CD14-positive monocyte (primary cell): Measurements from ENCODE around the gene SLC22A12. TPM values are rescaled to one million over a fixed set of nuclear protein-coding genes. Genes with fewer than 3 reads are reported as not detected.

Source experiments
- DNase-seq, 3 donors: peaks; one replicate each; pipeline ENCODE4 v3.0.0-alpha.2; 2011 to 2022
- H2AFZ ChIP-seq: 2 replicates; pipeline ENCODE4 v1.6.0; 2012; ENCODE audit warnings: mild to moderate bottlenecking, low read depth, low read length, inconsistent platforms; ENCODE audit not compliant: insufficient read depth, poor library complexity, severe bottlenecking
- H3K27ac ChIP-seq, 2 donors: 1 replicate in 1 of 2; 2 replicates in 1 of 2; pipeline ENCODE4 v1.5.1; 2012 to 2013; ENCODE audit warnings: low read length in 2 of 2, control low read depth in 1 of 2, inconsistent platforms in 1 of 2, low read depth in 1 of 2, mild to moderate bottlenecking in 1 of 2
- H3K27me3 ChIP-seq, 2 donors: one replicate each; pipeline versions ENCODE4 v1.6.0 to v1.6.1; 2011 to 2013; ENCODE audit warnings: low read length in 2 of 2; ENCODE audit not compliant: control insufficient read depth in 2 of 2, insufficient read depth in 2 of 2
- H3K36me3 ChIP-seq, 2 donors: replicated peaks in 1 of 2; 1 replicate in 1 of 2; 2 replicates in 1 of 2; pipeline versions ENCODE4 v1.5.1 to v1.6.1; 2012 to 2013; ENCODE audit warnings: low read length in 2 of 2, control low read depth in 1 of 2, inconsistent platforms in 1 of 2, mild to moderate bottlenecking in 1 of 2; ENCODE audit not compliant: insufficient read depth in 2 of 2, control insufficient read depth in 1 of 2
- H3K4me1 ChIP-seq, 2 donors: 1 replicate in 1 of 2; 2 replicates in 1 of 2; pipeline versions ENCODE4 v1.5.1 to v1.6.1; 2012 to 2013; ENCODE audit warnings: low read length in 2 of 2, control low read depth in 1 of 2, inconsistent platforms in 1 of 2, mild to moderate bottlenecking in 1 of 2, moderate library complexity in 1 of 2; ENCODE audit not compliant: insufficient read depth in 2 of 2, control insufficient read depth in 1 of 2
- H3K4me2 ChIP-seq: replicated peaks from 2 replicates; pipeline ENCODE3; 2012; ENCODE audit warnings: low read length, moderate library complexity, mild to moderate bottlenecking; ENCODE audit not compliant: poor library complexity, severe bottlenecking; ENCODE audit errors: extremely low read depth
- H3K4me3 ChIP-seq, 3 experiments: fragments of 200-600 bp in 1 of 3; sonication (generic) in 1 of 3; replicated peaks in 1 of 3; 1 replicate in 2 of 3; 2 replicates in 1 of 3; pipeline ENCODE4 v1.5.1; 2011 to 2013; ENCODE audit warnings: low read length in 3 of 3, mild to moderate bottlenecking in 3 of 3, control low read depth in 2 of 3, low read depth in 2 of 3, inconsistent platforms in 1 of 3, moderate library complexity in 1 of 3
- H3K79me2 ChIP-seq: 2 replicates; pipeline ENCODE4 v1.6.0; 2012; ENCODE audit warnings: mild to moderate bottlenecking, control low read depth, inconsistent platforms, low read length, moderate library complexity; ENCODE audit not compliant: insufficient read depth
- H3K9ac ChIP-seq: 2 replicates; pipeline ENCODE4 v1.6.0; 2017; ENCODE audit warnings: low read length, mild to moderate bottlenecking; ENCODE audit not compliant: insufficient read depth, poor library complexity, severe bottlenecking
- H3K9me3 ChIP-seq, 2 donors: replicated peaks in 1 of 2; 1 replicate in 1 of 2; 2 replicates in 1 of 2; pipeline versions ENCODE4 v1.5.1 to v1.6.1; 2012 to 2013; ENCODE audit warnings: low read length in 2 of 2, control low read depth in 1 of 2; ENCODE audit not compliant: control insufficient read depth in 1 of 2, insufficient read depth in 1 of 2
- H4K20me1 ChIP-seq: 2 replicates; pipeline ENCODE4 v1.6.0; 2012; ENCODE audit warnings: mild to moderate bottlenecking, low read length, control low read depth, moderate library complexity; ENCODE audit not compliant: insufficient read depth
- H3K27ac Mint-ChIP-seq, 7 donors: one replicate each; pipeline ENCODE4 v1.8.0; 2020; ENCODE audit warnings: mild to moderate bottlenecking in 7 of 7, mixed read lengths in 7 of 7, moderate library complexity in 6 of 7, inconsistent platforms in 2 of 7
- H3K27me3 Mint-ChIP-seq, 3 donors: one replicate each; pipeline ENCODE4 v1.8.0; 2021 to 2022; ENCODE audit warnings: low read depth in 3 of 3, mild to moderate bottlenecking in 3 of 3, mixed read lengths in 3 of 3, moderate library complexity in 3 of 3, inconsistent platforms in 1 of 3
- H3K36me3 Mint-ChIP-seq, 2 donors: one replicate each; pipeline ENCODE4 v1.8.0; 2020; ENCODE audit warnings: mixed read lengths in 2 of 2, inconsistent platforms in 1 of 2, mild to moderate bottlenecking in 1 of 2
- H3K4me1 Mint-ChIP-seq: one replicate; pipeline ENCODE4 v1.8.0; 2020; ENCODE audit warnings: mild to moderate bottlenecking, mixed read lengths
- H3K4me3 Mint-ChIP-seq, 2 donors: one replicate each; pipeline ENCODE4 v1.8.0; 2020; ENCODE audit warnings: mild to moderate bottlenecking in 2 of 2, mixed read lengths in 2 of 2, moderate library complexity in 1 of 2
- H3K9me3 Mint-ChIP-seq, 7 donors: one replicate each; pipeline ENCODE4 v1.8.0; 2020 to 2022; ENCODE audit warnings: mixed read lengths in 7 of 7, mild to moderate bottlenecking in 6 of 7, moderate library complexity in 6 of 7, inconsistent platforms in 2 of 7
- CTCF ChIP-seq: fragments of 200-600 bp; IDR thresholded peaks from one replicate; pipeline ENCODE4 v1.8.0; 2022; ENCODE audit warnings: antibody characterized with exemption, mild to moderate bottlenecking
- WGBS: methylation state at CpG from one replicate; pipeline ENCODE4 v1.1.5; 2013; ENCODE audit warnings: missing lambda C conversion rate; ENCODE audit not compliant: insufficient coverage; 5-methylcytosine and 5-hydroxymethylcytosine counted together
- intact Hi-C, 2 donors: fragments of 100-400 bp; cut with micrococcal nuclease; formaldehyde crosslinking; loops; one replicate each; pipeline versions ENCODE4 v1.15.0 to v1.15.1; 2023
- polyA plus RNA-seq, 3 donors: library from polyadenylated mRNA; depleted of rRNA in 1 of 3; unstranded in 2 of 3; stranded (reverse) in 1 of 3; fragments of 300-500 nt in 2 of 3; fragments of >200 nt in 1 of 3; fragmentation: Illumina TruSeq in 2 of 3; gene quantifications; 1 replicate in 2 of 3; 2 replicates in 1 of 3; pipeline ENCODE4 v1.2.3, GENCODE V29; 2012 to 2021

Gene SLC22A12
- polyA plus RNA-seq, 3 donors, result not detected

GRCh38 chr11:64605656-64606585 is 14.9 kb downstream of the SLC22A12 start:
- peaks cover 3 to 12% (median 8%) of the 10 kb centered on the region in 3 donors for H3K27me3 Mint-ChIP-seq
- Histone ChIP-seq H3K9ac (no peak overlapping the region), H3K36me3 (no peaks in the 10 kb centered on the region), H3K4me2 (no peak overlapping the region), H3K9me3 (no peaks in the 10 kb centered on the region), H2AFZ (no peak overlapping the region), H3K4me3 (no peak overlapping the region), H3K4me1 (no peaks in the 10 kb centered on the region), H4K20me1 (no peaks in the 10 kb centered on the region), H3K27ac (no peak overlapping the region), H3K79me2 (no peaks in the 10 kb centered on the region), H3K27me3 (no peaks in the 10 kb centered on the region)
- no peak overlapping the region for H3K27ac Mint-ChIP-seq
- peaks cover 12% of the 10 kb centered on the region for H3K4me1 Mint-ChIP-seq
- H3K4me3 Mint-ChIP-seq, result no peak overlapping the region
- H3K36me3 Mint-ChIP-seq, result no peaks in the 10 kb centered on the region
- no peak for DNase-seq
- no peak for TF ChIP-seq CTCF
- intact Hi-C loops, result no loop called here
- H3K9me3 Mint-ChIP-seq, result peaks cover 0 to 3% (median 0%) of the 10 kb centered on the region in 7 donors
- 90% methylated on average over 8 of the region's 21 CpGs for WGBS

- peaks cover 3 to 12% (median 8%) of the 10 kb centered on the region in 3 donors for H3K27me3 Mint-ChIP-seq
- intact Hi-C loops, result no loop called here
- H3K36me3 ChIP-seq, result no peaks in the 10 kb centered on the region
- no peak overlapping the region for H3K9ac ChIP-seq
- no peak for TF ChIP-seq CTCF
- H3K9me3 ChIP-seq, result no peaks in the 10 kb centered on the region
- peaks cover 0 to 2% (median 0%) of the 10 kb centered on the region in 7 donors for H3K9me3 Mint-ChIP-seq
- no peak for DNase-seq
- no peak overlapping the region for H2AFZ ChIP-seq
- H3K4me3 Mint-ChIP-seq, result peak overlapping the region in 1 of 2 donors; percentile 60
- WGBS, result 78% methylated on average over 19 of the region's 23 CpGs
- H3K27ac Mint-ChIP-seq, result no peak overlapping the region
- H3K79me2 ChIP-seq, result no peaks in the 10 kb centered on the region
- H4K20me1 ChIP-seq, result no peaks in the 10 kb centered on the region
- no peaks in the 10 kb centered on the region for H3K27me3 ChIP-seq
- H3K4me1 ChIP-seq, result peaks cover 7 to 8% of the 10 kb centered on the region in 2 donors
- H3K4me2 ChIP-seq, result no peak overlapping the region
- H3K4me3 ChIP-seq, result no peak overlapping the region
- H3K4me1 Mint-ChIP-seq, result peaks cover 19% of the 10 kb centered on the region
- H3K36me3 Mint-ChIP-seq, result no peaks in the 10 kb centered on the region
- H3K27ac ChIP-seq, result no peak overlapping the region
Measured at GRCh38 chr11:64606796-64607380, 15.9 kb downstream of the SLC22A12 start.
